Left lobe of liver (tissue), 2 donors: ENCODE results near the gene GPC5. TPM values are rescaled to one million over a fixed set of nuclear protein-coding genes. Genes with fewer than 3 reads are reported as not detected.

Experiments
- ATAC-seq: fragments of 200-7000 bp; cut with Tn5 transposase; one replicate; pipeline ENCODE4 v1.9.1; 2020; ENCODE audit warnings: mild to moderate bottlenecking, moderate library complexity
- DNase-seq: peaks from one replicate; pipeline ENCODE4 v3.0.0-alpha.2; 2020; ENCODE audit warnings: low spot score
- total RNA-seq: library from RNA; stranded (reverse); gene quantifications from one replicate; pipeline ENCODE4 v1.2.1, GENCODE V29; 2021
- donor health status: DM: no; HTN: no; CAD: no; lungs with moderate emphysema.
- donor health status: DM: no; HTN: yes; CAD: no.

Gene GPC5
- total RNA-seq, 1 donor from 2014 or later = 0.65 TPM

- ATAC-seq (no peak), DNase-seq (no peak)
Measured at GRCh38 chr13:92103689-92104153, 705.3 kb downstream of the GPC5 start.

- DNase-seq (no peak), ATAC-seq (no peak)
Measured at GRCh38 chr13:92122186-92122853, 723.9 kb downstream of the GPC5 start.

- ATAC-seq = peak; percentile 73
- DNase-seq = no peak
Measured at GRCh38 chr13:92126399-92126798, 728.0 kb downstream of the GPC5 start.

- ATAC-seq = peak; percentile 85
- DNase-seq = peak; percentile 49
Measured at GRCh38 chr13:92135509-92135908, 737.1 kb downstream of the GPC5 start.

- ATAC-seq = peak; percentile 31
- no peak for DNase-seq
Measured at GRCh38 chr13:92136449-92137155, 738.2 kb downstream of the GPC5 start.

- peak; percentile 74 for ATAC-seq
- peak; percentile 47 for DNase-seq
Measured at GRCh38 chr13:92137520-92137919, 739.1 kb downstream of the GPC5 start.

- DNase-seq (no peak), ATAC-seq (peak; percentile 93)
Measured at GRCh38 chr13:92143766-92144165, 745.3 kb downstream of the GPC5 start.

GRCh38 chr13:92150606-92151005 is 752.2 kb downstream of the GPC5 start:
- no peak for ATAC-seq

GRCh38 chr13:92158346-92158745 is 759.9 kb downstream of the GPC5 start:
- no peak for ATAC-seq
- DNase-seq = no peak

More at GRCh38 chr13:92150606-92151005, 752.2 kb downstream of the GPC5 start:
- DNase-seq = no peak

GRCh38 chr13:92164822-92165221 is 766.4 kb downstream of the GPC5 start:
- ATAC-seq (no peak), DNase-seq (no peak)

- ATAC-seq = no peak
Measured at GRCh38 chr13:92172191-92172590, 773.8 kb downstream of the GPC5 start.

GRCh38 chr13:92173254-92173653 is 774.8 kb downstream of the GPC5 start:
- ATAC-seq (no peak), DNase-seq (no peak)

More at GRCh38 chr13:92172191-92172590, 773.8 kb downstream of the GPC5 start:
- no peak for DNase-seq

- ATAC-seq = peak; percentile 68
Measured at GRCh38 chr13:92175330-92175729, 776.9 kb downstream of the GPC5 start.

GRCh38 chr13:92177966-92178365 is 779.5 kb downstream of the GPC5 start:
- ATAC-seq (no peak), DNase-seq (no peak)

More at GRCh38 chr13:92175330-92175729, 776.9 kb downstream of the GPC5 start:
- no peak for DNase-seq

GRCh38 chr13:92179223-92179622 is 780.8 kb downstream of the GPC5 start:
- no peak for ATAC-seq
- DNase-seq = no peak

GRCh38 chr13:92187378-92187989 is 789.1 kb downstream of the GPC5 start:
- no peak for DNase-seq
- peak; percentile 92 for ATAC-seq

- no peak for DNase-seq
- no peak for ATAC-seq
Measured at GRCh38 chr13:92188574-92188973, 790.2 kb downstream of the GPC5 start.

- ATAC-seq = no peak
- DNase-seq = no peak
Measured at GRCh38 chr13:92196591-92197256, 798.3 kb downstream of the GPC5 start.

- ATAC-seq = no peak
- no peak for DNase-seq
Measured at GRCh38 chr13:92197669-92198068, 799.2 kb downstream of the GPC5 start.

GRCh38 chr13:92218615-92219014 is 820.2 kb downstream of the GPC5 start:
- DNase-seq = no peak
- ATAC-seq = no peak

GRCh38 chr13:92221916-92222315 is 823.5 kb downstream of the GPC5 start:
- no peak for DNase-seq
- no peak for ATAC-seq
